Stimulated activated CD8-positive, alpha-beta memory T cell treated with anti-CD3 and anti-CD28 coated beads, Interleukin-12 subunit alpha, Interleukin-12 subunit beta, amount 100 ng/mL, for 4 hours (primary cell): ENCODE measurements around the gene MYO6.

Source experiments
- DNase-seq: peaks from one replicate; pipeline ENCODE4 v3.0.0-alpha.2; 2020; ENCODE audit warnings: low read depth

The MYO6 gene

GRCh38 chr6:75827163-75827562 is 78.1 kb downstream of the MYO6 start:
- DNase-seq: no peak

DNA sequence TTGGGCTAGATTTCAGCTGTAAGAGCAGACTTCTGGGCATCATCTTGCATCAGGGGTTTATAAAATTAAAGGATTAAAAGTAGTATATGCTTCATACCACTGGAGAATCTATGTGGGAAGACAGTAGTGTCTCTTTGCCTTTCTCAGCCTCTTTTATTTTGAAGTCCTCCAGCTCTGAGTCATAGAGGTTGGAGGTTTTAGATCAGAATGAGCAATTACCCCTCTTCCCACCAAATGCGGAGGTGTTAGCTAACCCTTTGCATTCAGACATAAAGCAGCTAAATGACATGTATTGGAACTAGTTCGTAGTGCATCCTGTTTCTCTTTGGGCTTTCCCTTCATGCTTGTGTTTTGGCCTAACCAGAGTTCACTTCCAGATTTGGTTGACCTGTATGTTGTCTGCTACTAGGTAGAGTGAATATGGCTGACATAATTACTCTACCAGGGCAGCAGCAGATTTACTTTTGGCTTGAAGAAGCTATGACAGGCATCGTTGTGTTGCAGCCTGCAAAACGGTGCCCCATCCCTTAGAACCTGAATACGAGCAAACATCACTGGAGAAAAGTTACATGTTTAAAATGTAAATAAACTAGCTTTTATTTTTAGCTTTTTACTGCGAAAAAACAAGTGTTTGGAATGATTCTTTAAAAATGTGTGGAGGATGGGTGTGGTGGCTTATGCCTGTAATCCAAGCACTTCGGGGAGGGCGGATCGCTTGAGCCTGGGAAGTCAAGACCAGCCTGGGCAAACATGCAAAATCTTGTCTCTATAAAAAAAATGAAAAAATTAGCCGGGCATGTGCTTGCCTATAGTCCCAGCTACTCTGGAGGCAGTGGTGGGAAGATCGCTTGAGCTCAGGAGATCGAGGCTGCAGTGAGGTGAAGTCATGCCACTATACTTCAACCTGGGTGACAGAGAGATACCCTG is 82.2 kb downstream of the MYO6 start:
- DNase-seq: no peak

DNA sequence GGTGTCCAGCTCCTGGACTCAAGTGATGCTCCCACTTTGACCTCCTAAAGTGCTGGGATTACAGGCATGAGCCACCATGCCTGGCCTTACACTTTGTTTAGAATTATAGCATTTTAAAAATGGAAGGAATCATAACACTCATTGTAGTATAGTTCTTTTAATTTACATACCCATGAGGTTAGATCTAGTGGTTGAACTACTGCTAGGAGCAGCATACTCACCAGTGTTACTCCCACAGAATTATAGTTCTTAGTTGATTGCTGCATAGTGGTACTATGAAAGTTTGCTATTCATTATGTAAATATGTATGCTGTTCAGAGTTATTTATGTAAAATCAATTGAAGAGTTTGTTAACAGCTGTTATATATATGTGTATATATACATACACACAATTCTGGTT is 85.4 kb downstream of the MYO6 start:
- DNase-seq: no peak

GRCh38 chr6:75842191-75842590 is 93.2 kb downstream of the MYO6 start:
- no peak for DNase-seq

GRCh38 chr6:75842732-75843131 is 93.7 kb downstream of the MYO6 start:
- DNase-seq: no peak

DNA sequence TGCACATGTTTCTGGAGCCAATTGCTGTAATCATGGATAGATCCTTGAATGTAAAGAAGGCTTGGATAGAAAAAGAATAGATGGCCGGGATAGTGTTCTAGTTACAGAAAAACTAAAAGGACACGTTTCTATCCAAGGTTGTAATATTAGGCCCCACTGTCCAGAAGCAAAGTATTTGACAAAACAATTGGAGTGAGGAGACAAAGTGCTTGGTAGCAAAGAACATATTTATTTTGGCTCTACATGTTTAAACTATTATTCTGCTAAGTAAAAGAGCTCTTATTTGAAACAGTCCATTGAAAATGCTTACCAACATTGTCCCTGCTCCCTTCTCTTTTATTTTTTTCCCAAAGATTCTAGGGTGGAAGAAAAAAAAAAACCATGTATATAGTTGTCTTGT is 94.4 kb downstream of the MYO6 start:
- no peak for DNase-seq

DNA sequence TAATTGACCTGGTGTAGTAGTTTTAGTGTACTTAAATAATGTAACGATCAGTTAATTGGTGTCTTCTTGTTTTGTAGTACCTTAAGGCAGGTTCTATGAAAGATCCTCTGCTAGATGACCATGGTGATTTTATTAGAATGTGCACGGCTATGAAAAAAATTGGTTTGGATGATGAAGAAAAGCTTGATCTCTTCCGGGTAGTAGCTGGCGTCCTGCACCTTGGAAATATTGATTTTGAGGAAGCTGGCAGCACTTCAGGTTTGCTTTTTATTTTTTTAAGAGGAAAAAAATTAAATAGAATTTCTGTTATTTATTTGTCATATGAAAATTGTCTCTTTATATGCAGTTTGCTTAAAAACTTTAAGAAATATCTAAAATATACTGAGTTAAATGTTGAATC is 99.2 kb downstream of the MYO6 start:
- no peak for DNase-seq

- DNase-seq: no peak
Measured at GRCh38 chr6:75849329-75850025, 100.4 kb downstream of the MYO6 start.

DNA sequence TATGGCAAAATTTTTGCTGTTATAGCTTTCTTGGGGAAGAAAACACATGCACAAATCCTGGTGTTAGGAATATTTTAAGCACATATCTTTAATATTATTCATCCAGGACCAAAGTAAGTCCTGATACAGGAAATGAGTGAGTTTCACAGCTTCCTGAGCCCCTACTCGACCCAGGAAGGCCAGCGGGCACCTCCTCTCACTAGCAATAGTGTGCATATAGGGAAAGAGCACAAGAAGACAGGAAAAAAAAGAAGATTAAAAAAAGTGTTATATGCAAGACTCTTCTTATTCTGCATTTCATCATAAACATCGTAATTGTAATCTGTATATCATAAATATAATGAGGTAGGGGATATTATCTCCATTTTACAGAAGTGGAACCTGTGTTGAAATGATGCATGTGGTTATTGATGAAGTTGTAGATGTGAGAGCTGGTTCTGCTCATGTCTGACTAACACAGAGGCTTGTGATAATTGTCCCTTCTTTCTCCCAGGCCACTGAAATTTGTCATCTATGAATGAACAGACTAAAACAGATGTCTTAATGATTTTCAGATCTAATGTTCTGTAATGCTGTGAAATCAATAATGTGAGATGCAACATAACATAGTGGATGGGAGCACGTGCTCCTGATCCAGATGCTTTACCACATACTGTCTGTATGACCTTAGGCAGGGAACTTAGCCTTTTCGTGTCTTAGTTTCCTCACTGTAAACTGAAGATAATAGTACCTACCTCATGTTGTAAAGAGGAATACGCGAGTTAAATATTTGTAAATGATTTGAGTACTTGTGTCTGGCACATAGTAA is 101.2 kb downstream of the MYO6 start:
- DNase-seq: no peak

DNA sequence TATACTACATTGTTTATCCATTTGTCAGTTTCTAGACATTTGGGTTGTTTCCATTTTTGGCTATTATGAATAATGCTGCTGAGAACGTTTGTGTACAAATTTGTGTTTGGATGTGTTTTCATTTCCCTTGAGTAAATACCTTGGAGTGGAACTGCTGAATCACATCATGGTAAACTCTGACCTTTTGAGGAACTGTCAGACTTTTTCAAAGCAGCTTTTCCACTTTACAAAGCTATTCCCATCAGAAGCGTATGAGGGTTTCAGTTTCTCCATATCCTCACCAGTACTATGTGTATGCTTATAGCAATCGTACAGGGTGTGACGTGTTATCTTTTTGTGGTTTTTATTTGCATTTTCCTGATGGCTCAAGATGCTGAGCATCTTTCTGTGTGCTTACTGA is 103.7 kb downstream of the MYO6 start:
- no peak for DNase-seq

GRCh38 chr6:75853806-75854205 is 104.8 kb downstream of the MYO6 start:
- DNase-seq: no peak

DNA sequence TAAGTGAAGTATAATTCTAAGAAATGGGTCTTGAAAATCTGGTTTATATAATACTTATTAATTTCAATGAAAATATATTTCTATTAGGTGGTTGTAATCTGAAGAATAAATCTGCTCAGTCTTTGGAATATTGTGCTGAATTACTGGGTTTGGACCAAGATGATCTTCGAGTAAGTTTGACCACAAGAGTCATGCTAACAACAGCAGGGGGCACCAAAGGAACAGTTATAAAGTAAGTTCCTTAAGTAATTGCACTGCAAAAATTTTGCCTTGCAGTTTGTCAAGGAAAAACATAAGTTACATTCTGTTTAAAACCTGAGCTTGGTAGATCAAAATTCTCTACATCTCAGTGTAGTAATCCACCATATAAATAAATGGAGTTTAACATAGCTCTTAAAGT is 106.0 kb downstream of the MYO6 start:
- DNase-seq: no peak

GRCh38 chr6:75856902-75857301 is 107.9 kb downstream of the MYO6 start:
- no peak for DNase-seq

DNA sequence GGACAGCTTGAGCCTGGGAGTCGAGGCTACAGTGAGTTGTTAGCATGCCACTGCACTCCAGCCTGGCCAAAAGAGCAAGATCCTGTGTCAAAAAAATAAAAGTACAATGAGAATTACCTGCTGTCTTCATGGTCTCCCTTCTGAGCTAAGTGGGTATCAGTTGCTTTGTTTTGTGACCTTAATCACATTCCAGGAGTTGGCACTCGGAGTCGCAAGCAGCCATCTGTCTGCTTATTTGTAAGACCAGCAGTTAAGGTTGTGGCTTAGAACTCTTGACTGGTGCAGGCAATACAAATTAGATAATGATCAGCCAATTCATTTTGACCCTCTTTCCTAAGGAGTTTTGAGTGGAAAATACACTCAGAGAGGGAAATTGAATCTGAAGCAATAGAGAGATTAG is 114.0 kb downstream of the MYO6 start:
- DNase-seq: no peak

DNA sequence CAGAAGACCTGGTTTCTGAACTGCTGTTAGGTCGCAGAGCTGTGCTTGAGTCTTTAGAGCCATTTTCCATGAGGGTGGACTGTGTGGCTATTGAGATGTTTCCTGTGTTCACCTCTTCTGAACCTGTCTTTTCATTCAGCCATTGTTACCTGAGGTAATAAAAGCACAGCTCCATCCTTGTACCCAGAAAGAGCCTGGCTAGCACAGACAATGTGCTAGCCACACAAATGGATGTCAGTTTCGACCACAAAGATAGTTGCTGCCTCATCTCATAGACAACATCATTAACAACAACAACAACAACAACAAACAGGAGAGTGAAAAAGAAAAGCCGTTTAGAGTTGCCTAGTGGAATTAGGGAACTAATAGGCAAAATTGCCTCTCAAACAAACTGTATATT is 114.7 kb downstream of the MYO6 start:
- DNase-seq: no peak

DNA sequence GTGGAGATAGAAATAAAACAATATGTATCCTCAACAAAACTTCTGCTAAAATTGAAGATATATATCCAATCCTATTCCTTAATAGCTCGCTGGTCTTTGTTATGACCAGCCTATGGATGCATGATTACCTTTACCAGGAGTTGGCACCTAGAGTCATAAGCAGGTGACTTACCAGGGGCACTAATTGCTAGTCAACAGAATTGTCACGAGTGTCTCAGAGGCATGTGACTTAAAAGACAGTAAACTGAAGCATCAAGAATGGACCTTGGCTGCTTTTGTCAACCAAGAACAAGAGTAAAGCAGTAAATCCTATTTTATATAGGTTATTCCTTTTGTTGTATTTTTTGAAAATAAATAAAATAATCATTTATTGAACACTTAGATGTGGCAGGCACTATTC is 115.4 kb downstream of the MYO6 start:
- DNase-seq: no peak

DNA sequence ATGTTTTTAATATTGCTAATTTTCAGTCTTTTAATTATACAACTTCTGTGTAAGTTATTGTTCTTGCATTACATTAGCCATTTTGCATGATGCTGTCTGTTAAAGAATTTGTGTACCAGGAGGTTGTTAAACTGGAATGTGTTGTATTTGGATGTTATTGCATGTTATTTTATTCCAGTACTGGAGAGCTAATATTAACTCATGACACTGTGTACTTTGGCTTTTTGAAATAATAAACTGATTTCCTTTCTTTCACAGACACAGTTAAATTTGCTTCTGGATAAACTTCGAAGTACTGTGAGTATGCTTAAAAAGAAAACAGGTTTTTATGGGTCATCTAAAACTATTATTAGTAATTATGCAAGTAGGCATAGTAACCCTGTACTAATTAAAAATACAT is 121.3 kb downstream of the MYO6 start:
- DNase-seq: no peak

DNA sequence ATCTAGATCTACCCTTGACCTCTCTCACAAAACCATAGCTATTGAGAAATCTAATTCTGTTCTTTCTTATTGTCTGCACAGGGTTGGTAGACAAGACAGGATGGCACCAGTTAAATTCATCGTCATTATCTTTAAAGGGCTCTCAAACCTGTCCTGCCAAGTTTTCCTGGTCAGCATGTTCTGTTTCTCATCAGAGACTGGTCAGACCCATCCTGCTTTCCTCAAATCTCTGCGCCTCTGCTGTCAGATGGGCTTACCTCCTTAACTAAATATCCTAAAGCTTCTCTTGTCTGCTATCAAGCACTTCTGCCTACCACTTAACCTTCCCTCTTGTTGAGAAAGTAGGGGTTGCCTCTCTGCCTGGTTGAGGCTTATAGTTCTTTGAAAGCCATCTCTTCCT is 125.2 kb downstream of the MYO6 start:
- no peak for DNase-seq

- DNase-seq: no peak
Measured at GRCh38 chr6:75876152-75876551, 127.1 kb downstream of the MYO6 start.

DNA sequence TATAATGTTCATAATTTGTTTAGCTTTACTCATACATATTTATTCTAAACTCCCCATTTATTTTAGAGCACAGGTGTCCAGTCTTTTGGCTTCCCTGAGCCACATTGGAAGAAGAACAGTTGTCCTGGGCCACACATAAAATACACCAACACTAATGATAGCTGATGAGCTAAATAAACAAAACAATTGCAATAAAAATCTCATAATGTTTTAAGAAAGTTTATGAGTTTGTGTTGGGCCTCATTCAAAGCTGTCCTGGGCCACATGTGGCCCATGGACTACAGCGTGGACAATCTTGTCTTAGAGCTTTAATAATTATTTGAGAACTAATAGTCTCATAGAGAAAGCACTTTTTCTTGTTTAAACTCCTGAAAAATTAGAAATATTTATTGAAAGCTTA is 131.3 kb downstream of the MYO6 start:
- no peak for DNase-seq

- no peak for DNase-seq
Measured at GRCh38 chr6:75882734-75883133, 133.7 kb downstream of the MYO6 start.

DNA sequence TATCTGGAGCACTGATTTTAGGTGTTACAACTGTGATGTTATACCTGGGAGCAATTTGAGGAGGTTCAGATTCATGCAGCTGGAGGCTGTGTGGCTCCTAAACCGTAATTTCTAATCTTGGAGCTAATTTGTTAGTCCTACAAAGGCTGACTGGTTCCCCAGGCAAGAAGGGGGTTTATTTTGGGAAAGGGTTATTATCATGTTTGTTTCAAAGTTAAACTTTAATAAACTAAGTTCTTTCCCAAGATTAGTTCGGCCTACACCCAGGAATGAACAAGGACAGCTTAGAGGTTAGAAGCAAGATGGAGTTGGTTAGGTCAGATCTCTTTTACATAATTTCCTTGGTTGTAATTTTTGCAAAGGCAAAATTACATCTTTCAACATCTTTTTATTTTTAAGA is 135.8 kb downstream of the MYO6 start:
- no peak for DNase-seq

DNA sequence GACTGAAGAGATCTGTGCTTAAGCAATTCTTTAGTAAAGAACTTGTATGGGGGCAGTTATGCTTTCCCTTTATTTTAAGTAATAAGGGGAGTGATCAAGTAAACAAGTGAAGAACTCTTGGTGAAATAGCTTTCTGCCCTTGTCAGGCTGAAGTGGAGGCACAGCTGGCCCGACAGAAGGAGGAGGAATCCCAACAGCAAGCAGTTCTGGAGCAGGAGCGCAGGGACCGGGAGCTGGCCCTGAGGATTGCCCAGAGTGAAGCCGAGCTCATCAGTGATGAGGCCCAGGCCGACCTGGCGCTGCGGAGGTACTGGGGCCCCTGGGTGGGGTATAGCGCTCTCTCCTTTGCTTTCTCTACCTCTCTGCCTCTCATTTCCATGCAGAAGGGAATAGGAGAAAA is 143.3 kb downstream of the MYO6 start:
- no peak for DNase-seq
